Neuronal stem cell (in vitro differentiated cells): Measurements from ENCODE around the gene CAMKV.

Source experiments
- DNase-seq: peaks from one replicate; pipeline ENCODE4 v3.0.0-alpha.2; 2013; ENCODE audit warnings: low spot score
- H2AFZ ChIP-seq: one replicate; pipeline ENCODE4 v1.6.1; 2013; ENCODE audit warnings: mild to moderate bottlenecking, low read length, inconsistent platforms
- H2AK5ac ChIP-seq: 2 replicates; pipeline ENCODE4 v1.6.1; 2013; ENCODE audit warnings: low read depth, mild to moderate bottlenecking, inconsistent platforms, low read length, moderate library complexity, mixed read lengths
- H2BK120ac ChIP-seq: 2 replicates; pipeline ENCODE4 v1.6.1; 2013; ENCODE audit warnings: low read depth, mild to moderate bottlenecking, inconsistent platforms, low read length, moderate library complexity, mixed read lengths
- H2BK12ac ChIP-seq: one replicate; pipeline ENCODE4 v1.6.1; 2013; ENCODE audit warnings: low read length, inconsistent platforms
- H2BK15ac ChIP-seq: 2 replicates; pipeline ENCODE4 v1.6.1; 2013; ENCODE audit warnings: mild to moderate bottlenecking, low read length, inconsistent platforms, mixed read lengths
- H2BK5ac ChIP-seq: one replicate; pipeline ENCODE4 v1.6.1; 2013; ENCODE audit warnings: inconsistent platforms, mild to moderate bottlenecking, low read length, moderate library complexity
- H3K14ac ChIP-seq: one replicate; pipeline ENCODE4 v1.6.1; 2013; ENCODE audit warnings: low read length, inconsistent platforms
- H3K18ac ChIP-seq: 2 replicates; pipeline ENCODE4 v1.6.1; 2013; ENCODE audit warnings: low read length, inconsistent platforms
- H3K23ac ChIP-seq: 2 replicates; pipeline ENCODE4 v1.6.1; 2013; ENCODE audit warnings: low read depth, mild to moderate bottlenecking, mixed read lengths, low read length, inconsistent platforms; ENCODE audit not compliant: poor library complexity
- H3K27ac ChIP-seq: replicated peaks from 3 replicates; pipeline ENCODE4 v1.5.1; 2013; ENCODE audit warnings: low read length, inconsistent platforms
- H3K27me3 ChIP-seq, 3 experiments: 2 replicates each; pipeline ENCODE4 v1.6.1; 2013; ENCODE audit warnings: low read length in 3 of 3, mild to moderate bottlenecking in 2 of 3, inconsistent platforms in 1 of 3, low read depth in 1 of 3, mixed read lengths in 1 of 3, moderate library complexity in 1 of 3; ENCODE audit not compliant: control insufficient read depth in 3 of 3, insufficient read depth in 3 of 3
- H3K36me3 ChIP-seq, 2 donors: replicated peaks in 1 of 2; 2 replicates each; pipeline ENCODE4 v1.6.1; 2013; ENCODE audit warnings: low read length in 2 of 2; ENCODE audit not compliant: control insufficient read depth in 2 of 2, insufficient read depth in 2 of 2
- H3K4ac ChIP-seq: 2 replicates; pipeline ENCODE4 v1.6.1; 2013; ENCODE audit warnings: inconsistent platforms, mild to moderate bottlenecking, low read length, moderate library complexity
- H3K4me1 ChIP-seq, 2 donors: 1 replicate in 1 of 2; 2 replicates in 1 of 2; pipeline ENCODE4 v1.6.1; 2013; ENCODE audit warnings: low read length in 2 of 2, low read depth in 1 of 2; ENCODE audit not compliant: control insufficient read depth in 2 of 2, insufficient read depth in 1 of 2
- H3K4me2 ChIP-seq: one replicate; pipeline ENCODE4 v1.6.1; 2013; ENCODE audit warnings: mild to moderate bottlenecking, low read length, inconsistent platforms; ENCODE audit not compliant: insufficient read depth, poor library complexity, severe bottlenecking
- H3K4me3 ChIP-seq, 2 donors: 2 replicates each; pipeline ENCODE4 v1.5.1; 2013; ENCODE audit warnings: low read length in 2 of 2, mild to moderate bottlenecking in 2 of 2, inconsistent platforms in 1 of 2, moderate library complexity in 1 of 2
- H3K79me1 ChIP-seq: one replicate; pipeline ENCODE4 v1.6.1; 2013; ENCODE audit warnings: low read depth, mild to moderate bottlenecking, inconsistent platforms, low read length, moderate library complexity
- H3K9ac ChIP-seq: one replicate; pipeline ENCODE4 v1.6.1; 2013; ENCODE audit warnings: mild to moderate bottlenecking, low read depth, low read length, inconsistent platforms; ENCODE audit not compliant: poor library complexity
- H3K9me3 ChIP-seq, 2 donors: replicated peaks in 1 of 2; 2 replicates each; pipeline versions ENCODE3 to v1.6.1; 2013; ENCODE audit warnings: low read length in 2 of 2, mild to moderate bottlenecking in 2 of 2, inconsistent platforms in 1 of 2, low read depth in 1 of 2, mixed read lengths in 1 of 2, moderate library complexity in 1 of 2; ENCODE audit not compliant: control insufficient read depth in 2 of 2, insufficient read depth in 1 of 2
- H4K8ac ChIP-seq: one replicate; pipeline ENCODE4 v1.6.1; 2013; ENCODE audit warnings: low read depth, mild to moderate bottlenecking, inconsistent platforms, low read length, moderate library complexity
- H4K91ac ChIP-seq: one replicate; pipeline ENCODE4 v1.6.1; 2013; ENCODE audit warnings: low read length, low read depth, mild to moderate bottlenecking, inconsistent platforms; ENCODE audit not compliant: poor library complexity
- WGBS, 2 donors: extraction: QIAGEN DNeasy Blood & Tissue Kit; methylation state at CpG; one replicate each; pipeline ENCODE4 v1.1.7; 2013; ENCODE audit warnings: missing lambda C conversion rate in 2 of 2, mixed read lengths in 1 of 2; ENCODE audit not compliant: insufficient read length in 2 of 2, insufficient replicate concordance in 1 of 2; ENCODE audit errors: extremely low coverage in 2 of 2; 5-methylcytosine and 5-hydroxymethylcytosine counted together

CAMKV gene

GRCh38 chr3:49867400-49867799, 2.3 kb downstream of the CAMKV start:
- WGBS, 2 donors, result no CpG with 5 or more reads among the region's 1 CpG

GRCh38 chr3:49865198-49865784, 4.4 kb downstream of the CAMKV start:
- H3K4me1 ChIP-seq, result peaks cover 25 to 38% of the 10 kb centered on the region in 2 donors
- peak overlapping the region; percentile 69 for H4K91ac ChIP-seq
- no peak overlapping the region for H2BK120ac ChIP-seq
- H3K23ac ChIP-seq, result peak overlapping the region; percentile 71
- peaks cover 3 to 17% of the 10 kb centered on the region in 2 donors for H3K36me3 ChIP-seq
- no peak for DNase-seq
- H2BK15ac ChIP-seq, result no peak overlapping the region
- no peak overlapping the region for H3K4ac ChIP-seq
- H3K4me3 ChIP-seq, result no peak overlapping the region
- peaks cover 9% of the 10 kb centered on the region for H3K79me1 ChIP-seq
- peak overlapping the region; percentile 50 for H3K14ac ChIP-seq
- no peak overlapping the region for H3K9ac ChIP-seq
- no peak overlapping the region for H3K27ac ChIP-seq
- no peak overlapping the region for H4K8ac ChIP-seq
- H3K9me3 ChIP-seq, result no peaks in the 10 kb centered on the region
- no peak overlapping the region for H3K18ac ChIP-seq
- H3K27me3 ChIP-seq, result peaks cover 0 to 2% (median 0%) of the 10 kb centered on the region in 3 experiments
- WGBS, 2 donors, result no CpG with 5 or more reads among the region's 7 CpGs
- no peak overlapping the region for H2AFZ ChIP-seq
- H2AK5ac ChIP-seq, result no peak overlapping the region
- H3K4me2 ChIP-seq, result no peak overlapping the region
- no peak overlapping the region for H2BK12ac ChIP-seq
- no peak overlapping the region for H2BK5ac ChIP-seq

More at GRCh38 chr3:49867400-49867799, 2.3 kb downstream of the CAMKV start:
- H2AFZ ChIP-seq, result no peak overlapping the region
- H3K27me3 ChIP-seq, result peaks cover 0 to 3% (median 0%) of the 10 kb centered on the region in 3 experiments
- no peak overlapping the region for H3K9ac ChIP-seq
- H2BK12ac ChIP-seq, result no peak overlapping the region
- no peak overlapping the region for H3K23ac ChIP-seq
- H4K8ac ChIP-seq, result no peak overlapping the region
- H3K79me1 ChIP-seq, result peaks cover 5% of the 10 kb centered on the region
- no peak overlapping the region for H3K4ac ChIP-seq
- no peak for DNase-seq
- H3K14ac ChIP-seq, result no peak overlapping the region
- no peaks in the 10 kb centered on the region for H3K36me3 ChIP-seq
- H3K4me1 ChIP-seq, result peaks cover 33 to 56% of the 10 kb centered on the region in 2 donors
- no peak overlapping the region for H2AK5ac ChIP-seq
- no peak overlapping the region for H2BK5ac ChIP-seq
- peak overlapping the region in 1 of 2 donors; percentile 64 for H3K4me3 ChIP-seq
- H3K4me2 ChIP-seq, result no peak overlapping the region
- no peak overlapping the region for H4K91ac ChIP-seq
- H3K18ac ChIP-seq, result no peak overlapping the region
- no peaks in the 10 kb centered on the region for H3K9me3 ChIP-seq
- H2BK15ac ChIP-seq, result no peak overlapping the region
- H3K27ac ChIP-seq, result no peak overlapping the region
- no peak overlapping the region for H2BK120ac ChIP-seq

GRCh38 chr3:49864505-49864904, 5.2 kb downstream of the CAMKV start:
- Histone ChIP-seq H3K4me3 (no peak overlapping the region), H2BK120ac (no peak overlapping the region), H3K4me1 (peaks cover 22 to 33% of the 10 kb centered on the region in 2 donors), H4K91ac (no peak overlapping the region), H2BK5ac (no peak overlapping the region), H3K18ac (no peak overlapping the region), H3K27ac (no peak overlapping the region), H3K23ac (no peak overlapping the region), H3K4ac (no peak overlapping the region), H3K36me3 (peaks cover 6 to 25% of the 10 kb centered on the region in 2 donors), H3K4me2 (no peak overlapping the region), H2AFZ (no peak overlapping the region), H3K9ac (no peak overlapping the region), H3K79me1 (peaks cover 9% of the 10 kb centered on the region), H2BK12ac (no peak overlapping the region), H3K14ac (no peak overlapping the region), H3K9me3 (no peaks in the 10 kb centered on the region), H4K8ac (no peak overlapping the region), H2BK15ac (no peak overlapping the region), H3K27me3 (no peaks in the 10 kb centered on the region), H2AK5ac (no peak overlapping the region)
- no peak for DNase-seq
- no CpG with 5 or more reads among the region's 5 CpGs for WGBS, 2 donors

DNA sequence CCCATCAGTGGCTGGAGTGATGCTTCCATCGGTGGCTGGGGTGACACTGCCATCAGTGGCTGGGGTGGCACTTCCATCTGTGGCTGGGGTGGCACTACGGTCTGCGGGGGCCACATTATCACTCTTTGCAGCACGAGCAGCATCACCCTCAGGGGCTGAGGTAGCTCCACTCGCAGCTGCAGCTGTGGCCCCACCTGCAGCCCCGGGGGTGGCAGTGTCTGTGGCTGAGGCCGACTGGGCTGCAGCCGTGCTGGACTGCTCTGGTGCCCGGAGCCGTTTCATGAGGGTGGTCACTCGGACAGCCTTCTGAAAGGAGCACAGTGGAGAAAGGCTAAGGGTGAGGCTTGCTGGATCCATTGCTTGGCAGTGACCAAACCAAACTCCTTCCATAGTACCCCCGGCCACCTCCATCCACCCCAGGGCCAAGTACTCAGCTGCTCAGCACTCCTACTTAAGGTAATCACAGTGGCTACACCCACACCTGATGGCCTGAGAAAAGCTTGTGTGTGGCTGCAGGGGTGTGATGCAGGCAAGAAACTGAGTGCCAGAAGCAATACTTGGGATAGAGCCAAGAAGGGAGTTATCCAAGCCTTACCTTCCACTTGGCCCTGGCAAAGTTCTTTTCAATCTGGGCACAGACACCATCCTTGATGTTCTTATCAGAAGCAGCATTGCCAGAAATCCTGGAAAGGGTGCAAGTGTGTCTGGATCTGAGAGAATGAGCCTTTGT, 10.0 kb downstream of the CAMKV start:
- no peak overlapping the region for H2AFZ ChIP-seq
- no peak overlapping the region for H2BK120ac ChIP-seq
- H2BK12ac ChIP-seq, result no peak overlapping the region
- H4K91ac ChIP-seq, result no peak overlapping the region
- peaks cover 5 to 9% of the 10 kb centered on the region in 2 donors for H3K4me1 ChIP-seq
- H3K18ac ChIP-seq, result no peak overlapping the region
- no peak overlapping the region for H3K23ac ChIP-seq
- H3K14ac ChIP-seq, result no peak overlapping the region
- no peaks in the 10 kb centered on the region for H3K27me3 ChIP-seq
- H3K36me3 ChIP-seq, result peaks cover 10 to 36% of the 10 kb centered on the region in 2 donors
- no peak overlapping the region for H2AK5ac ChIP-seq
- H2BK15ac ChIP-seq, result no peak overlapping the region
- H4K8ac ChIP-seq, result no peak overlapping the region
- no peak overlapping the region for H3K4me2 ChIP-seq
- no CpG with 5 or more reads among the region's 12 CpGs for WGBS, 2 donors
- no peak overlapping the region for H3K4ac ChIP-seq
- no peaks in the 10 kb centered on the region for H3K9me3 ChIP-seq
- no peak overlapping the region for H3K27ac ChIP-seq
- no peak overlapping the region for H3K4me3 ChIP-seq
- H2BK5ac ChIP-seq, result no peak overlapping the region
- no peak for DNase-seq
- H3K9ac ChIP-seq, result no peak overlapping the region
- peaks cover 9% of the 10 kb centered on the region for H3K79me1 ChIP-seq
